T-cell (primary cell): Measurements from ENCODE around the gene FADS6. TPM values are rescaled to one million over a fixed set of nuclear protein-coding genes. Genes with fewer than 3 reads are reported as not detected.

Experiments used
- ATAC-seq, 4 experiments: fragments of 200-7000 bp in 3 of 4; fragments of 150-1000 bp in 1 of 4; cut with Tn5 transposase; replicated peaks in 1 of 4; 1 replicate in 3 of 4; 2 replicates in 1 of 4; pipeline ENCODE4 v1.10.0; 2021; ENCODE audit warnings: moderate library complexity in 3 of 4, mild to moderate bottlenecking in 2 of 4, moderate number of reproducible peaks in 1 of 4
- CTCF ChIA-PET, 2 donors: fragments of 300-600 bp; sonication (Branson Sonifier 250); formaldehyde crosslinking; loops; one replicate each; lab custom pipeline; 2022; ENCODE audit warnings: antibody characterized with exemption in 2 of 2; lab: Charles Lee
- POLR2A ChIA-PET, 2 donors: fragments of 300-600 bp; sonication (Branson Sonifier 250); formaldehyde crosslinking; loops; one replicate each; lab custom pipeline; 2022; ENCODE audit warnings: antibody characterized with exemption in 2 of 2; lab: Charles Lee
- DNase-seq, 35 experiments: peaks; one replicate each; pipeline versions ENCODE4 v3.0.0 to v3.0.0-alpha.2; 2013 to 2023
- H3K27ac ChIP-seq: one replicate; pipeline ENCODE4 v1.5.1; 2013; ENCODE audit warnings: low read length
- H3K27me3 ChIP-seq, 2 experiments: replicated peaks in 1 of 2; 1 replicate in 1 of 2; 2 replicates in 1 of 2; pipeline versions ENCODE4 v1.6.1 to v1.7.0; 2013; ENCODE audit warnings: low read length in 1 of 2, mixed read lengths in 1 of 2; ENCODE audit not compliant: control insufficient read depth in 2 of 2, insufficient read depth in 2 of 2; ENCODE audit errors: extremely low read depth in 1 of 2
- H3K36me3 ChIP-seq, 2 donors: 1 replicate in 1 of 2; 2 replicates in 1 of 2; pipeline versions ENCODE4 v1.6.1 to v1.7.0; 2013; ENCODE audit warnings: low read length in 1 of 2; ENCODE audit not compliant: control insufficient read depth in 2 of 2, insufficient read depth in 1 of 2; ENCODE audit errors: extremely low read depth in 1 of 2
- H3K4me1 ChIP-seq, 2 experiments: 1 replicate in 1 of 2; 2 replicates in 1 of 2; pipeline versions ENCODE4 v1.6.1 to v1.7.0; 2013; ENCODE audit warnings: low read length in 2 of 2, mixed read lengths in 1 of 2; ENCODE audit not compliant: insufficient read depth in 2 of 2, control insufficient read depth in 1 of 2; ENCODE audit errors: extremely low read depth in 1 of 2
- H3K4me3 ChIP-seq, 2 donors: 1 replicate in 1 of 2; 2 replicates in 1 of 2; pipeline versions ENCODE4 v1.5.1 to v1.7.0; 2013; ENCODE audit warnings: mild to moderate bottlenecking in 2 of 2, low read length in 1 of 2, moderate library complexity in 1 of 2; ENCODE audit not compliant: control insufficient read depth in 1 of 2; ENCODE audit errors: extremely low read depth in 1 of 2
- H3K9me3 ChIP-seq: 2 replicates; pipeline ENCODE4 v1.7.0; 2013
- H3K27ac Mint-ChIP-seq, 2 donors: one replicate each; pipeline ENCODE4 v1.8.0; 2020 to 2021; ENCODE audit warnings: mild to moderate bottlenecking in 2 of 2, mixed read lengths in 2 of 2
- H3K27me3 Mint-ChIP-seq, 2 donors: one replicate each; pipeline ENCODE4 v1.8.0; 2021 to 2022; ENCODE audit warnings: mixed read lengths in 2 of 2
- H3K36me3 Mint-ChIP-seq: one replicate; pipeline ENCODE4 v1.8.0; 2021; ENCODE audit warnings: mixed read lengths
- H3K4me1 Mint-ChIP-seq, 3 donors: one replicate each; pipeline ENCODE4 v1.8.0; 2020 to 2022; ENCODE audit warnings: mixed read lengths in 3 of 3, mild to moderate bottlenecking in 1 of 3
- H3K4me3 Mint-ChIP-seq, 3 donors: one replicate each; pipeline ENCODE4 v1.8.0; 2020 to 2022; ENCODE audit warnings: mild to moderate bottlenecking in 3 of 3, mixed read lengths in 3 of 3, moderate library complexity in 3 of 3
- H3K9me3 Mint-ChIP-seq, 3 donors: one replicate each; pipeline ENCODE4 v1.8.0; 2020 to 2022; ENCODE audit warnings: mixed read lengths in 3 of 3
- WGBS: methylation state at CpG from one replicate; pipeline ENCODE4 v1.1.5; 2013; ENCODE audit warnings: missing lambda C conversion rate; ENCODE audit not compliant: insufficient coverage; 5-methylcytosine and 5-hydroxymethylcytosine counted together
- total RNA-seq, 35 experiments: library from RNA in 6 of 35; stranded (reverse) in 6 of 35; fragments of 120-200 nt in 1 of 35; gene quantifications; one replicate each; pipeline versions ENCODE4 v1.2.1 to v1.2.4 and lab custom pipeline; 2013 to 2026

The FADS6 gene
- total RNA-seq, 5 donors from 2014 or later (not counting 1 experiment from before 2014, with no cell fraction given) = not detected

DNA sequence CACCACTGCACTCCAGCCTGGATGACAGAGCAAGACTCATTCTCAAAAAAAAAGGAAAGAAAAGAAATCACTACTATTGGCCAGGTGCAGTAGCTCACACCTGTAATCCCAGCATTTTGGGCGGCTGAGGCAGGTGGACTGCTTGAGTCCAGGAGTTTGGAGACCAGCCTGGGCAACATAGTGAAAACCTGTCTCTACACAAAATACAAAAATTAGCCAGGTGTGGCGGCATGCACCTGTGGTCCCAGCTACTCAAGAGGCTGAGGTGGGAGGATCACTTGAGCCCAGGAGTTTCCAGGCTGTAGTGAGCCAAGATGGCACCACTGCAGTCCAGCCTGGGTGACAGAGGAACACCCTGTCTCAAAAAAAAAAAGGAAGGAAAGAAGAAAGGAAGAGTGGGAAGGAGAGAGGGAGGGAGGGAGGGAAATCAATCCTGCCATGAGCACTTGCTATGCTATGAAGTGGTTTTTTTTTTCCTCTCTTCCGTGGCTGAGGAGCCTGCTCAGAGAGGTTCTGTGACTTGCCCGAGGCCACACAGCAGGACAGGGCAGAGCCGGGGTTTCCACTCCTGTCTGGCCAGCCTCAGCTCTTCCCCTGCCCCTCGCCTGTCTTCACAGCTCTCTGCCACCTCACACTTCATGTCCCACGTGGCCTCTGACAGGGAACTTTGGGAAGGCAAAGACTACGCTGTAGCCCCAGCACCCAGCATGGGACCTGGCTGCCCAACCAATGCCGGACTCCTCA, 44.6 kb downstream of the FADS6 start:
- WGBS = 74% methylated on average over 7 of the region's 9 CpGs
- peaks cover 10 to 21% of the 10 kb centered on the region in 2 donors for H3K27me3 Mint-ChIP-seq
- Histone ChIP-seq H3K4me3 (no peak overlapping the region), H3K4me1 (peaks cover 0 to 15% of the 10 kb centered on the region in 2 experiments), H3K27ac (no peak overlapping the region), H3K27me3 (peaks cover 2 to 51% of the 10 kb centered on the region in 2 experiments), H3K9me3 (no peaks in the 10 kb centered on the region), H3K36me3 (no peaks in the 10 kb centered on the region)
- no peak overlapping the region for H3K4me3 Mint-ChIP-seq
- no peak for ATAC-seq
- H3K36me3 Mint-ChIP-seq = peaks cover 4% of the 10 kb centered on the region
- peaks cover 10 to 18% (median 12%) of the 10 kb centered on the region in 3 donors for H3K4me1 Mint-ChIP-seq
- ChIA-PET CTCF (no interaction called here), POLR2A (no interaction called here)
- H3K27ac Mint-ChIP-seq = no peak overlapping the region
- DNase-seq = no peak
- H3K9me3 Mint-ChIP-seq = no peaks in the 10 kb centered on the region

DNA sequence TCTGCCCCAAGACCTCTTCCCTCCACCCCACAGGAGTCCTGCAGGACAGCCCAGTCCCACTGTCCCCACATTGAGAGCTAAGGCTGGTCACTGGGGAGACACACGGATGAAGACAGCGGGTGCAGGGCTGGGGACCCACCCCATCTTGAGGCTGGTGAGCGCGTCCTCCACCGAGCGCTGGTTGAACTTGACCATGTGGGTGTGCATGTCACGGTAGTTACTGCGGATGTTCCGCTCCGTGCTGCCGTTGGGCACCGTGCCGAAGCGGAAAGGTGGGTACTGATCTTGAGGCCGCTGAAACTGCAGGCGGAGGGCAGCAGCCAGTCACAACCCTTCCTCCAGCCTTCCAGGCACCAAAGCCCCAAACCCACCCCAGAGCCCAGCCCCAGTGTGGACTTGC, 46.8 kb downstream of the FADS6 start:
- H3K4me3 Mint-ChIP-seq = no peak overlapping the region
- ChIA-PET POLR2A (no interaction called here), CTCF (no interaction called here)
- no peak overlapping the region for H3K27ac ChIP-seq
- no peaks in the 10 kb centered on the region for H3K9me3 ChIP-seq
- peaks cover 8% of the 10 kb centered on the region for H3K36me3 Mint-ChIP-seq
- H3K4me1 ChIP-seq = peaks cover 0 to 8% of the 10 kb centered on the region in 2 experiments
- H3K4me1 Mint-ChIP-seq = peaks cover 6 to 13% (median 8%) of the 10 kb centered on the region in 3 donors
- H3K36me3 ChIP-seq = no peaks in the 10 kb centered on the region
- no peaks in the 10 kb centered on the region for H3K9me3 Mint-ChIP-seq
- H3K27ac Mint-ChIP-seq = no peak overlapping the region
- DNase-seq = no peak
- H3K27me3 Mint-ChIP-seq = peaks cover 14 to 18% of the 10 kb centered on the region in 2 donors
- no peak for ATAC-seq
- 98% methylated on average over 16 of the region's 16 CpGs for WGBS
- peaks cover 2 to 43% of the 10 kb centered on the region in 2 experiments for H3K27me3 ChIP-seq
- H3K4me3 ChIP-seq = no peak overlapping the region

DNA sequence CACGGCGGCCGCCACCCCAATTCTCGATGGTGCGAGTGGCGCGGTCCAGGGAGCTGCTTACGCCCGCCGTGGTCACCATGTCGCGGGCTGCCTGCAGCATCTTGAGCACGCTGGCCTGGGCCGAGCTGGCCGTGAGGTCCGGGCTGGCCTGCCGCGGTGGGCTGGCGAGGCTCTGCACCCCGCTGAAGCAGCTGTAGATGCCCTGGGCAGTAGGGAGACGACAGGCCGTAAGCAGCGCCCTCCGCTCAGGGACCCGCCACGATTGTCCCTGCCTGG, 50.1 kb downstream of the FADS6 start:
- DNase-seq (no peak), ATAC-seq (peak in 1 of 4 experiments; percentile 31)
- Histone ChIP-seq H3K27ac (no peak overlapping the region), H3K27me3 (peaks cover 0 to 25% of the 10 kb centered on the region in 2 experiments), H3K4me1 (peaks cover 0 to 17% of the 10 kb centered on the region in 2 experiments), H3K36me3 (peaks cover 0 to 3% of the 10 kb centered on the region in 2 donors), H3K9me3 (no peaks in the 10 kb centered on the region), H3K4me3 (no peak overlapping the region)
- POLR2A ChIA-PET = interaction anchor here in 1 of 2 donors (0.6 kb wide), 1 partner anchor 1251 kb away, joined by 4 read pairs; no protein-coding TSS in a partner anchor
- Mint-ChIP-seq H3K36me3 (peaks cover 12% of the 10 kb centered on the region), H3K27ac (no peak overlapping the region), H3K27me3 (peaks cover 11 to 13% of the 10 kb centered on the region in 2 donors), H3K4me3 (no peak overlapping the region), H3K9me3 (no peaks in the 10 kb centered on the region), H3K4me1 (peaks cover 15 to 21% (median 16%) of the 10 kb centered on the region in 3 donors)
- CTCF ChIA-PET = interaction anchor here in 1 of 2 donors (0.6 to 1.2 kb wide), 2 partner anchors 19 to 562 kb away, joined by 4 read pairs; no protein-coding TSS in a partner anchor
- 63% methylated on average over 26 of the region's 26 CpGs for WGBS

DNA sequence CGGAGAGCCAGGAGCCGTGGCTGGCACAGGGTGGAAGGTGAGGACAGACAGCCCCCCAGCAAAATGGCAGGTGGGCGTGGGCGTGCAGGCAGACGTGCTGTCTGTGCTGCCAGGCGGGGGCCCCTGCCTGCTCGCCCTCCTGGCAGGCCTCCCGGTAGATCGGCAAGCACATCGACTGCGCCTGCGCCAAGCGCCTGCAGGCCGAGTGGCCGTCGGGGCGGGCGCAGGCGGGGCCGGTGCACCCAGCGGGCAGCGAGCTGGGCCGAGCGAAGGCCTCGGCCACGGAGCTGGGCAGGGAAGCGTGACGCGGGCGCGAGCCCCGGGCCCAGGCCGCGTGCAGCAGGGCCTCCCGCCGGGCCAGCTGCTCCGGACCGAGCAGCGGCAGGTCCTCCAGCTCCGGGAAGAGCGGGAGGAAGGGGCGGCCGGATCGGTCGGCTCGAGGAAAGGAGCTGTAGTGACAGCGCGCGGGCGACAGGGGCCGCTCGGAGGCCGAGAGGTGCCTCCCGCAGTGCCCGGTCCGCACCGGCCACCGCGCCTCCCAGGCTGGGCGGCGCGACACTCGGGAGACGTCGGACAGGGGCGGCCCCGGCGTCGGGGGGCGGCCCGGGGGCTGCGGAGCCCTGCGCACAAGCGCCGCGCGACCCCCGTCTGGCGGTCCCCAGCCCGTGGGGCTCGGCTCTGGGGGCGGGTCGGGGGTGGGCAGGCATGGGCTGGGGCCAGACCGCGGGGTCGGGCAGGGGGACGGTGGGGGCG, 50.7 kb downstream of the FADS6 start:
- ATAC-seq = peak; percentile 31 to 46 (median 36)
- no peak overlapping the region for H3K27ac Mint-ChIP-seq

DNA sequence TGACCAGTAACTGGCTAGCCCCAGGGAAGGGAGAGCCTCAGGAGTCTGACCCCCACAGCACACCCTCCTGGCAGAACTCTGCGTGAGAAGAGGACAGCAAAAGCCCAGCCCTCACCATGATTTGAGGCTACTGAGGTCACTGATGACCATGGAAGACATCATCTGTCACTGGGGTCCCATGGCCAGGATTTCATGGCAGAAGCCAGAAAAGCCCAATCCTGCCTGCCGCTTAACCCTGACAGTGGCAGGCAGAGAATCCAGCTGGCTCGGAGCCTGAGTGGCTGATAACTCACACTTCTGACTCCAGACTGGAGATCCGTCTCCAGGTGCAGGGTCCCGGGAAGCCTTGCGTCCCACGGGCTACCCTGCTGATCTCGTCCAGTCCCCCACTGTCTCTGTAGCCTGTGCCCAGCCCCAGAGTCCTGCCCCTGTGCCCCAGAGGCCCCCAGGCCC, 51.3 kb downstream of the FADS6 start:
- H3K4me1 Mint-ChIP-seq = peaks cover 15 to 21% (median 16%) of the 10 kb centered on the region in 3 donors
- H3K4me3 Mint-ChIP-seq = peak overlapping the region in 1 of 3 donors; percentile 31
- CTCF ChIA-PET = interaction anchor here in 1 of 2 donors (0.5 kb wide), 1 partner anchor 383 kb away, joined by 4 read pairs; no protein-coding TSS in a partner anchor
- Histone ChIP-seq H3K4me1 (peaks cover 0 to 17% of the 10 kb centered on the region in 2 experiments), H3K27me3 (peaks cover 0 to 25% of the 10 kb centered on the region in 2 experiments), H3K36me3 (peaks cover under 1 to 9% of the 10 kb centered on the region in 2 donors), H3K9me3 (no peaks in the 10 kb centered on the region), H3K4me3 (no peak overlapping the region), H3K27ac (no peak overlapping the region)
- no peak for ATAC-seq
- no peak for DNase-seq
- 91% methylated on average over 8 of the region's 8 CpGs for WGBS
- H3K27me3 Mint-ChIP-seq = peaks cover 11 to 13% of the 10 kb centered on the region in 2 donors
- H3K27ac Mint-ChIP-seq = no peak overlapping the region
- H3K9me3 Mint-ChIP-seq = no peaks in the 10 kb centered on the region
- POLR2A ChIA-PET = no interaction called here
- H3K36me3 Mint-ChIP-seq = peaks cover 15% of the 10 kb centered on the region

More for the DNA sequence above, 50.7 kb downstream of the FADS6 start:
- peaks cover 15 to 21% (median 16%) of the 10 kb centered on the region in 3 donors for H3K4me1 Mint-ChIP-seq
- 11% methylated on average over 88 of the region's 88 CpGs for WGBS
- ChIA-PET POLR2A (no interaction called here), CTCF (interaction anchor here in 1 of 2 donors (1.2 kb wide), 1 partner anchor 19 kb away, joined by 4 read pairs; no protein-coding TSS in a partner anchor)
- H3K4me3 Mint-ChIP-seq = no peak overlapping the region
- Histone ChIP-seq H3K4me3 (no peak overlapping the region), H3K27ac (no peak overlapping the region), H3K36me3 (peaks cover 0 to 6% of the 10 kb centered on the region in 2 donors), H3K4me1 (peaks cover 0 to 17% of the 10 kb centered on the region in 2 experiments), H3K9me3 (no peaks in the 10 kb centered on the region), H3K27me3 (peaks cover 0 to 25% of the 10 kb centered on the region in 2 experiments)
- H3K36me3 Mint-ChIP-seq = peaks cover 15% of the 10 kb centered on the region
- no peaks in the 10 kb centered on the region for H3K9me3 Mint-ChIP-seq
- peak in 2 of 35 experiments; percentile 25 to 29 for DNase-seq
- peaks cover 11 to 13% of the 10 kb centered on the region in 2 donors for H3K27me3 Mint-ChIP-seq
